Suprapubic skin (tissue), 3 donors: ENCODE results near the gene CWF19L1.

ENCODE experiments used
- POLR2A ChIP-seq, 2 donors: fragments of 450-650 bp; IDR thresholded peaks; one replicate each; pipeline ENCODE4 v1.6.1; 2017; ENCODE audit warnings: antibody characterized with exemption in 2 of 2, mild to moderate bottlenecking in 2 of 2, moderate library complexity in 2 of 2
- TF ChIP-seq, protein P1 (sequence below), 2 donors: fragments of 200-600 bp in 1 of 2; fragments of 450-650 bp in 1 of 2; sonication (generic) in 1 of 2; IDR thresholded peaks; one replicate each; pipeline ENCODE4 v1.5.1; 2016 to 2019; ENCODE audit warnings: antibody characterized with exemption in 2 of 2, mild to moderate bottlenecking in 1 of 2, moderate library complexity in 1 of 2

DNA sequence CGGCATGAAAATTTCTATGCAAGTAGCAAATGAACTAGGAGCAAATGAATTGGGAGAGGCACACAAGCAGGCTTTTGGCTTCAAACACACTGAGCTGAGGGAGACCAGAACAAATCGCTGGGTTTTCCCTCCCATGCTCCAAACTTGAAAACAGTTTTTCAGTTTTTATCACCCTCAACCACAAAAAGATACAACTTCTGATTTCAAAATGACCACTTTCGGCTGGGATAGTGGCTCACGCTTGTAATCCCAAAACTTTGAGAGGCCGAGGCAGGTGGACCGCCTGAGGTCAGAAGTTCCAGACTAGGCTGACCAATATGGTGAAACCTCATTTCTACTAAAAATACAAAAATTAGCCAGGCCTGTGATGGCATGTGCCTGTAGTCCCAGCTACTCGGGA lies 29.0 kb downstream of the CWF19L1 start:
- TF ChIP-seq, protein P1, sequence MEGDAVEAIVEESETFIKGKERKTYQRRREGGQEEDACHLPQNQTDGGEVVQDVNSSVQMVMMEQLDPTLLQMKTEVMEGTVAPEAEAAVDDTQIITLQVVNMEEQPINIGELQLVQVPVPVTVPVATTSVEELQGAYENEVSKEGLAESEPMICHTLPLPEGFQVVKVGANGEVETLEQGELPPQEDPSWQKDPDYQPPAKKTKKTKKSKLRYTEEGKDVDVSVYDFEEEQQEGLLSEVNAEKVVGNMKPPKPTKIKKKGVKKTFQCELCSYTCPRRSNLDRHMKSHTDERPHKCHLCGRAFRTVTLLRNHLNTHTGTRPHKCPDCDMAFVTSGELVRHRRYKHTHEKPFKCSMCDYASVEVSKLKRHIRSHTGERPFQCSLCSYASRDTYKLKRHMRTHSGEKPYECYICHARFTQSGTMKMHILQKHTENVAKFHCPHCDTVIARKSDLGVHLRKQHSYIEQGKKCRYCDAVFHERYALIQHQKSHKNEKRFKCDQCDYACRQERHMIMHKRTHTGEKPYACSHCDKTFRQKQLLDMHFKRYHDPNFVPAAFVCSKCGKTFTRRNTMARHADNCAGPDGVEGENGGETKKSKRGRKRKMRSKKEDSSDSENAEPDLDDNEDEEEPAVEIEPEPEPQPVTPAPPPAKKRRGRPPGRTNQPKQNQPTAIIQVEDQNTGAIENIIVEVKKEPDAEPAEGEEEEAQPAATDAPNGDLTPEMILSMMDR (IDR thresholded peaks at IDR 0.05): no peak
- TF ChIP-seq POLR2A (IDR thresholded peaks at IDR 0.05): no peak
